GM23338 (cell line): ENCODE data around the gene CHST11. TPM values are rescaled to one million over a fixed set of nuclear protein-coding genes. Genes with fewer than 3 reads are reported as not detected.

Experiments
- ATAC-seq: fragments of 200-7000 bp; cut with Tn5 transposase; 3 replicates; pipeline ENCODE4 v1.9.1; 2020
- DNase-seq: peaks from one replicate; pipeline ENCODE4 v3.0.0-alpha.2; 2015; ENCODE audit warnings: low spot score
- H2AFZ ChIP-seq: fragments of 200-600 bp; sonication (generic); 2 replicates; pipeline ENCODE4 v1.8.0; 2016; ENCODE audit warnings: antibody characterized with exemption, mild to moderate bottlenecking, moderate library complexity
- H3F3A ChIP-seq: fragments of 200-600 bp; sonication (generic); replicated peaks from 2 replicates; pipeline ENCODE4 v1.8.0; 2017; ENCODE audit warnings: antibody characterized with exemption, mixed run types, low read depth
- H3K27ac ChIP-seq: fragments of 200-600 bp; sonication (generic); 2 replicates; pipeline ENCODE4 v1.6.1; 2016; ENCODE audit warnings: low read depth
- H3K27me3 ChIP-seq: fragments of 200-600 bp; sonication (generic); 2 replicates; pipeline ENCODE4 v1.8.0; 2016; ENCODE audit warnings: mild to moderate bottlenecking, mixed run types, moderate library complexity; ENCODE audit not compliant: insufficient read depth
- H3K36me3 ChIP-seq: fragments of 200-600 bp; sonication (generic); 2 replicates; pipeline ENCODE4 v1.8.0; 2016; ENCODE audit warnings: mild to moderate bottlenecking; ENCODE audit not compliant: insufficient read depth
- H3K4me1 ChIP-seq: fragments of 200-600 bp; sonication (generic); 2 replicates; pipeline ENCODE4 v1.8.0; 2016; ENCODE audit warnings: mild to moderate bottlenecking, moderate library complexity; ENCODE audit not compliant: insufficient read depth
- H3K4me2 ChIP-seq: fragments of 200-600 bp; sonication (generic); 2 replicates; pipeline ENCODE4 v1.7.1; 2017; ENCODE audit warnings: mixed run types
- H3K4me3 ChIP-seq: fragments of 200-600 bp; sonication (generic); 2 replicates; pipeline ENCODE4 v1.6.1; 2016; ENCODE audit warnings: mixed run types
- H3K79me2 ChIP-seq: fragments of 200-600 bp; sonication (generic); replicated peaks from 2 replicates; pipeline ENCODE4 v1.8.0; 2017; ENCODE audit warnings: mild to moderate bottlenecking; ENCODE audit not compliant: insufficient read depth
- H3K9me2 ChIP-seq: fragments of 200-600 bp; sonication (generic); 2 replicates; pipeline ENCODE4 v1.8.0; 2017; ENCODE audit not compliant: insufficient read depth
- H4K20me1 ChIP-seq: fragments of 200-600 bp; sonication (generic); replicated peaks from 2 replicates; pipeline ENCODE4 v1.8.0; 2017; ENCODE audit warnings: mild to moderate bottlenecking; ENCODE audit not compliant: insufficient read depth
- H3K27ac Mint-ChIP-seq: 2 replicates; pipeline ENCODE4 v1.8.0; 2020; ENCODE audit warnings: inconsistent platforms, mild to moderate bottlenecking, moderate library complexity, mixed read lengths
- H3K27me3 Mint-ChIP-seq: 3 replicates; pipeline ENCODE4 v1.8.0; 2022; ENCODE audit warnings: low read depth, mild to moderate bottlenecking, moderate library complexity, mixed read lengths, inconsistent platforms; ENCODE audit not compliant: insufficient read depth, poor library complexity
- H3K36me3 Mint-ChIP-seq: 3 replicates; pipeline ENCODE4 v1.8.0; 2021; ENCODE audit warnings: low read depth, mild to moderate bottlenecking, inconsistent platforms, moderate library complexity, mixed read lengths
- H3K4me1 Mint-ChIP-seq: 3 replicates; pipeline ENCODE4 v1.8.0; 2020; ENCODE audit warnings: mild to moderate bottlenecking, inconsistent platforms, mixed read lengths
- H3K4me3 Mint-ChIP-seq: 3 replicates; pipeline ENCODE4 v1.8.0; 2021; ENCODE audit warnings: moderate library complexity, mild to moderate bottlenecking, inconsistent platforms, mixed read lengths
- H3K9me3 Mint-ChIP-seq: 3 replicates; pipeline ENCODE4 v1.8.0; 2020; ENCODE audit warnings: moderate library complexity, mild to moderate bottlenecking, inconsistent platforms, mixed read lengths
- CREB1 ChIP-seq: fragments of 250-450 bp; sonication (Bioruptor Pico); IDR thresholded peaks from 2 replicates; pipeline ENCODE4 v1.5.0; 2020; ENCODE audit warnings: low read depth, mild to moderate bottlenecking, moderate library complexity
- CTCF ChIP-seq, 2 experiments: fragments of 200-600 bp in 1 of 2; sonication (generic) in 1 of 2; conservative IDR thresholded peaks; 2 replicates each; pipeline versions ENCODE4 v1.5.1 to v1.6.1; 2016 to 2017; ENCODE audit warnings: antibody characterized with exemption in 2 of 2, low read depth in 2 of 2, mild to moderate bottlenecking in 2 of 2, moderate library complexity in 1 of 2
- EZH2 ChIP-seq: fragments of 200-600 bp; sonication (generic); IDR thresholded peaks from one replicate; pipeline ENCODE4 v1.8.0; 2017; ENCODE audit warnings: antibody characterized with exemption, mild to moderate bottlenecking, low read depth; ENCODE audit not compliant: unreplicated experiment
- JUNB ChIP-seq: IDR thresholded peaks from one replicate; pipeline ENCODE4 v1.6.1; 2016; ENCODE audit warnings: antibody characterized with exemption; ENCODE audit not compliant: unreplicated experiment
- NANOG ChIP-seq: IDR thresholded peaks from 2 replicates; pipeline ENCODE4 v1.6.1; 2016; ENCODE audit warnings: antibody characterized with exemption, borderline replicate concordance
- STAT1 ChIP-seq: IDR thresholded peaks from one replicate; pipeline ENCODE4 v1.6.1; 2016; ENCODE audit warnings: antibody characterized with exemption; ENCODE audit not compliant: unreplicated experiment
- polyA plus RNA-seq: library from polyadenylated mRNA; unstranded; fragments of >200 nt; fragmentation: Nextera tagmentation; extraction: Ambion mirVana; gene quantifications from 2 replicates; pipeline ENCODE4 v1.2.1, GENCODE V29; 2016
- total RNA-seq: library from RNA; depleted of rRNA; stranded (reverse); fragments of >200 nt; shearing (Covaris generic); gene quantifications from 2 replicates; pipeline ENCODE4 v1.2.3, GENCODE V29; 2014
- TF ChIP-seq, protein P1 (sequence below): fragments of 250-450 bp; sonication (Bioruptor Pico); IDR thresholded peaks from 2 replicates; pipeline ENCODE4 v1.5.0; 2020; ENCODE audit warnings: mild to moderate bottlenecking, moderate library complexity
- TF ChIP-seq, protein P2 (sequence below): IDR thresholded peaks from 2 replicates; pipeline ENCODE4 v1.6.1; 2016; ENCODE audit warnings: antibody characterized with exemption

The CHST11 gene
- total and polyA plus RNA-seq, 2 experiments from 2014 or later = 7.7 to 25.7 TPM

GRCh38 chr12:104734541-104735095, 277.9 kb downstream of the CHST11 start (continued):
- TF ChIP-seq, protein P1, sequence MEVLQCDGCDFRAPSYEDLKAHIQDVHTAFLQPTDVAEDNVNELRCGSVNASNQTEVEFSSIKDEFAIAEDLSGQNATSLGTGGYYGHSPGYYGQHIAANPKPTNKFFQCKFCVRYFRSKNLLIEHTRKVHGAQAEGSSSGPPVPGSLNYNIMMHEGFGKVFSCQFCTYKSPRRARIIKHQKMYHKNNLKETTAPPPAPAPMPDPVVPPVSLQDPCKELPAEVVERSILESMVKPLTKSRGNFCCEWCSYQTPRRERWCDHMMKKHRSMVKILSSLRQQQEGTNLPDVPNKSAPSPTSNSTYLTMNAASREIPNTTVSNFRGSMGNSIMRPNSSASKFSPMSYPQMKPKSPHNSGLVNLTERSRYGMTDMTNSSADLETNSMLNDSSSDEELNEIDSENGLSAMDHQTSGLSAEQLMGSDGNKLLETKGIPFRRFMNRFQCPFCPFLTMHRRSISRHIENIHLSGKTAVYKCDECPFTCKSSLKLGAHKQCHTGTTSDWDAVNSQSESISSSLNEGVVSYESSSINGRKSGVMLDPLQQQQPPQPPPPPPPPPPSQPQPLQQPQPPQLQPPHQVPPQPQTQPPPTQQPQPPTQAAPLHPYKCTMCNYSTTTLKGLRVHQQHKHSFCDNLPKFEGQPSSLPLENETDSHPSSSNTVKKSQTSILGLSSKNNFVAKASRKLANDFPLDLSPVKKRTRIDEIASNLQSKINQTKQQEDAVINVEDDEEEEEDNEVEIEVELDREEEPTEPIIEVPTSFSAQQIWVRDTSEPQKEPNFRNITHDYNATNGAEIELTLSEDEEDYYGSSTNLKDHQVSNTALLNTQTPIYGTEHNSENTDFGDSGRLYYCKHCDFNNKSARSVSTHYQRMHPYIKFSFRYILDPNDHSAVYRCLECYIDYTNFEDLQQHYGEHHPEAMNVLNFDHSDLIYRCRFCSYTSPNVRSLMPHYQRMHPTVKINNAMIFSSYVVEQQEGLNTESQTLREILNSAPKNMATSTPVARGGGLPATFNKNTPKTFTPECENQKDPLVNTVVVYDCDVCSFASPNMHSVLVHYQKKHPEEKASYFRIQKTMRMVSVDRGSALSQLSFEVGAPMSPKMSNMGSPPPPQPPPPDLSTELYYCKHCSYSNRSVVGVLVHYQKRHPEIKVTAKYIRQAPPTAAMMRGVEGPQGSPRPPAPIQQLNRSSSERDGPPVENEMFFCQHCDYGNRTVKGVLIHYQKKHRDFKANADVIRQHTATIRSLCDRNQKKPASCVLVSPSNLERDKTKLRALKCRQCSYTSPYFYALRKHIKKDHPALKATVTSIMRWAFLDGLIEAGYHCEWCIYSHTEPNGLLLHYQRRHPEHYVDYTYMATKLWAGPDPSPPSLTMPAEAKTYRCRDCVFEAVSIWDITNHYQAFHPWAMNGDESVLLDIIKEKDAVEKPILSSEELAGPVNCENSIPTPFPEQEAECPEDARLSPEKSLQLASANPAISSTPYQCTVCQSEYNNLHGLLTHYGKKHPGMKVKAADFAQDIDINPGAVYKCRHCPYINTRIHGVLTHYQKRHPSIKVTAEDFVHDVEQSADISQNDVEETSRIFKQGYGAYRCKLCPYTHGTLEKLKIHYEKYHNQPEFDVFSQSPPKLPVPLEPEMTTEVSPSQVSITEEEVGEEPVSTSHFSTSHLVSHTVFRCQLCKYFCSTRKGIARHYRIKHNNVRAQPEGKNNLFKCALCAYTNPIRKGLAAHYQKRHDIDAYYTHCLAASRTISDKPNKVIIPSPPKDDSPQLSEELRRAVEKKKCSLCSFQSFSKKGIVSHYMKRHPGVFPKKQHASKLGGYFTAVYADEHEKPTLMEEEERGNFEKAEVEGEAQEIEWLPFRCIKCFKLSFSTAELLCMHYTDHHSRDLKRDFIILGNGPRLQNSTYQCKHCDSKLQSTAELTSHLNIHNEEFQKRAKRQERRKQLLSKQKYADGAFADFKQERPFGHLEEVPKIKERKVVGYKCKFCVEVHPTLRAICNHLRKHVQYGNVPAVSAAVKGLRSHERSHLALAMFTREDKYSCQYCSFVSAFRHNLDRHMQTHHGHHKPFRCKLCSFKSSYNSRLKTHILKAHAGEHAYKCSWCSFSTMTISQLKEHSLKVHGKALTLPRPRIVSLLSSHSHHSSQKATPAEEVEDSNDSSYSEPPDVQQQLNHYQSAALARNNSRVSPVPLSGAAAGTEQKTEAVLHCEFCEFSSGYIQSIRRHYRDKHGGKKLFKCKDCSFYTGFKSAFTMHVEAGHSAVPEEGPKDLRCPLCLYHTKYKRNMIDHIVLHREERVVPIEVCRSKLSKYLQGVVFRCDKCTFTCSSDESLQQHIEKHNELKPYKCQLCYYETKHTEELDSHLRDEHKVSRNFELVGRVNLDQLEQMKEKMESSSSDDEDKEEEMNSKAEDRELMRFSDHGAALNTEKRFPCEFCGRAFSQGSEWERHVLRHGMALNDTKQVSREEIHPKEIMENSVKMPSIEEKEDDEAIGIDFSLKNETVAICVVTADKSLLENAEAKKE = no peak

DNA sequence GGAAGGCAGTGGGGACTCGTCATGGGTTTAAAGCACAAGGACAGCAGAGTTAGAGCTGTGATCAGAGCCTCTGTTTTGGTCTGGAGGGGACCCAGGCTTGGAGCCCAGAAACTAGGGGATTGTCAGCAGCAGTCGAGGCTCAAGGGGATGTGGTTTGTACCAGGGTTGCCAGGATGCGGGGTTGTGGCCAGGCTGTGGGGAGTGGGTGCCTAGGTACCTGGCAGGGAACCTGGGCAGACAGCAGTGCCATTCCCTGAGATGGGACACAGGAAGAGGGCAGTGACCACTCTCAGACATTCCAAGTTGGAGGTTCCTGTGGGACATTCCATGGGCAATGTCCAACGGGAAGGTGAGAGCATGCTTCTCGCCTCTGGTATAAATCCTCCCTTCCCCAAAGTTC, 279.1 kb downstream of the CHST11 start:
- Histone ChIP-seq H3F3A (no peaks in the 10 kb centered on the region), H3K27ac (no peak overlapping the region), H2AFZ (no peak overlapping the region), H4K20me1 (no peaks in the 10 kb centered on the region; the same call in 1 of the 2 replicates), H3K4me1 (peaks cover 7% of the 10 kb centered on the region; the same call in 1 of the 2 replicates), H3K36me3 (no peaks in the 10 kb centered on the region), H3K27me3 (no peaks in the 10 kb centered on the region), H3K4me2 (no peak overlapping the region), H3K4me3 (no peak overlapping the region), H3K9me2 (no peaks in the 10 kb centered on the region), H3K79me2 (no peaks in the 10 kb centered on the region)
- Mint-ChIP-seq H3K36me3 (no peaks in the 10 kb centered on the region), H3K9me3 (no peaks in the 10 kb centered on the region), H3K27ac (no peak overlapping the region), H3K4me3 (no peak overlapping the region), H3K4me1 (peaks cover 22% of the 10 kb centered on the region), H3K27me3 (no peaks in the 10 kb centered on the region)
- DNase-seq (no peak), ATAC-seq (no peak)
- TF ChIP-seq NANOG (no peak), CTCF (conservative IDR thresholded peaks at IDR 0.05; ENCODE audit: low read depth in 2 of 2) (no peak), JUNB (no peak), STAT1 (no peak), CREB1 (CRISPR knock-in tag) (no peak), EZH2 (no peak)
- TF ChIP-seq, protein P2, sequence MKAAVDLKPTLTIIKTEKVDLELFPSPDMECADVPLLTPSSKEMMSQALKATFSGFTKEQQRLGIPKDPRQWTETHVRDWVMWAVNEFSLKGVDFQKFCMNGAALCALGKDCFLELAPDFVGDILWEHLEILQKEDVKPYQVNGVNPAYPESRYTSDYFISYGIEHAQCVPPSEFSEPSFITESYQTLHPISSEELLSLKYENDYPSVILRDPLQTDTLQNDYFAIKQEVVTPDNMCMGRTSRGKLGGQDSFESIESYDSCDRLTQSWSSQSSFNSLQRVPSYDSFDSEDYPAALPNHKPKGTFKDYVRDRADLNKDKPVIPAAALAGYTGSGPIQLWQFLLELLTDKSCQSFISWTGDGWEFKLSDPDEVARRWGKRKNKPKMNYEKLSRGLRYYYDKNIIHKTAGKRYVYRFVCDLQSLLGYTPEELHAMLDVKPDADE = no peak
